HG03457 (cell line): Measurements from ENCODE around the gene LIN28B.
"Not testable (repeated sequence)": the region's sequence is repeated elsewhere in the genome, so short reads cannot be mapped to it uniquely, and the experiment has no call there.

Experiments used
- ATAC-seq: cut with Tn5 transposase; IDR thresholded peaks from one replicate; pipeline ENCODE4 v1.9.1; 2021; ENCODE audit warnings: moderate number of reproducible peaks; ENCODE audit not compliant: unreplicated experiment

The LIN28B gene

DNA sequence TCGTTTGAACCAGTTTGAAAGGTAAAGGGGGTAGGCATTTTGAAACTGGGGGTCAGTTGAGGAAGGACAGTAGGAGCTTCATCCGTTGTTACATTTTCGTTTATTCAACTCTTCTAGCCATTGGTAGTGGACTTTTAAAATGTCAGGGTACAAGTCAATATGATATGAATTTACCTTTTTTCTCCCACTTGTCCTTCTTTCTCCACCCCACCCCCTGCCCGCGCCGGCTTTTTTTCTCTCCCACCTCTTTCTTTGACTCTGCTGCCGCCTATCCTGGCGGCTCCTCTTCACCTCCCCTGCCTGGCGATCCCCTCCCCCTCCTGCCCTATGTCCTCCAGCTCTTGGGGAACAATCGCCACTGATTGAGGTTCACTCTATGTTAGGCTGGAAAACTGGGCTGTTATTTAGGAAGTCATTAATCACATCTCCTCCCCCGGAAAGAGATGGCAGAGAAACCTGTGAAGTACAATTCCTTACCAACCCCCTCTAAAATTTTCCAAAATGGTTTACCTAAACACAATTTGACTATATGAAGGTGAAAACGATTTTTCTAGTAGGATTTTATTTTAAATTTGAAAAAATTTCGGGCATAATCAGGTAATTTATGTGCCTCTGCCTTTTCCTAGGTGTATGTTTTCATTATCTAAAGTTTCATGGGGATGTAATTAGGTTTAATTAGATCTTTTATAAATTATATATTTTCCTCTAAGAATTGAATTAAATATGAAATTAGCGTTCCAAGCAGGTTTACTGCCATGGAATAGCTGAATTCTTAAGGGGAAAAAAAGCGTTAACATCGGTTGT lies 778 bp upstream of the LIN28B start:
- ATAC-seq, result no peak

- ATAC-seq, result no peak
These were observed 632 bp downstream of the LIN28B start for GRCh38 chr6:104957301-104958177.

GRCh38 chr6:104958178-104959025 lies 1.5 kb downstream of the LIN28B start:
- ATAC-seq, result no peak

DNA sequence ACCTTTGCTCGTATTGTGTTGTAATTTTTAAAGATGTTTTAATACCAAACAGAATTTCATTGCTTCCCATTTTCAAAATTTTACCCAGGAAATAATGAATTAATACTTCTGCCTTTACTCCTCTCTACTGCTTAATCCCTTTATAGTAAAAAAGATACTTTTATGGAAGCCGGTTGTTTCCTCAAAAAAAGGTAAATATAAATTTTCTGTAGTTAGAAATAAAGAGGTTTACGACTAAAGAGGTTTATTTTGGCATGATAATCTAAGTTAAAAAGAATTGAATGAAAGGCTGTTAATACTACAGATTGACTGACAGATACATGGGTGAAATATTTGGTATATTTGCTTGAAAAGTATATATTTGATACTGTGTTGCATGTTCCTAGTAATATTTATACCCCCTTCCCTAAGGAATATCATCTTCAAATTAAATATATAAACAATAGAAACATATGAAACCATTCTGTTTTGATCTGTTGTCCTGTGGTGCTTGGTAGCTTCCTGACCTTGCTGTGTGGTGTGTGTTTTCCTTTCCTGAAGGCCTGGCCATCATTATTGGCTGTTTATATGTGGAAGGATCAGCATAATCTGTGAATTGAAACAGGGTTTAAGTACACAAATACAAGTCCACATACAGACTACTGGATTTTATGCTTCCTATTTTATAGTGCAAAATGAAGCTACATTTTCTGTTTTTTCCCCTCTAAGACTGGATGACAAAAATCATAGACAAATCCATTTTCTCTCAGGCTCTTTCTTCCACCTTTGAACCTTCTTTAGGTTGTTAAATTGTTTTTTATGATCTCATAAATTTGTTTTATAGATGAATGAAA lies 2.3 kb downstream of the LIN28B start:
- no peak for ATAC-seq

DNA sequence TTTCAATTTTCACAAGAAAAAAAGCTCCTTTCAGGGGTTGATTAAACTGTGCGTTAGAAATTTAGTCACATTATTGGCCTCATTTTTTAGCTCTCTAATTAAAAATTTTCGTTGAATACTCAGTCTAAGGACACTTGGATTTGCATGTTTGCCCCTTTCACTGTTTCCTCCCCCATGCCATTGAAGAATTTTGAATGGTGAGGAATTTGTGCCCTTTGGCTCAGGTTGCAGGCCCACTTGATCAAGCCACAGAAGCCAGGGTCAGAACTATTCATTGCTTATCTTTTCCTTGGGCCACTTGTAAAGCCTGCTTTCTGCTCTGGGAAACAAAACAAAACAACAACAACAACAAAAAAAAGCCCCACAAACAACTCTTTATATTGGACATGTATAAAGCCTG lies 12.2 kb downstream of the LIN28B start:
- no peak for ATAC-seq

DNA sequence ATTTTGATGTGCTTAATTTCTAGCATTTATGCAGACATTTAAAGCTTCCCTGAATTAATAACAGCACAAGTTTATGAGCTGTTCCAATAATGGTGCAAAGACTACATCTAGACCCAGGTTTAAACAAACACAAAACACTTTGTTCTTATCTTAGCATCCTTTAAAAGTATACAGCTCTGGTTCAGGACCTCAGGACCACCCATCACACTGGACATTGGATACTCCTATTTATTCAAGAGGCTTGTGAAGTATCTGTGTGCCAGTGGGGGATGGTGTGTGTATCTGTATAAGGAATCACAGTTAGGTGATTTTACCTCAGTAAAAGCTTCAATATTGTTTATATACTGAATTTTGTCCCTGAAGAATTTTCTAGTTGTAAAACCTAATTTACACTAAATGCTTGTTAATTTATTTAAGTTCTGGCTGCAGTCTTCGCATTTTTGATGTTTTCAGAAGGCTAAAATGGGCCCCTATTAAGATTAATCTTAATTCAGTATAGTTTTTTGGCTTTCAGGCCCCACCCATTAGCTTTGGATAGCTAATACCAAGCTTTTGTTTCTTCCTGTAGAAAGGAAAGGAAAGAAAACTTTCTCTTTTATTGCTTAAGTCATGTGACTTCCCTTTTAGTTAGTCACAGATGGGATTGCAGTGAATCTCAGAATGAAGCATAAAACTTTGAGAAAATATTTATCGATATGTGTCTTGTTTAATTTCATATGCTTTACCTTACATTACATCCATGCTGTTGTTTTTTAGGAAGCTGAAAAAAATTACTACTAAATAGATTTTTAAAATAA lies 13.1 kb downstream of the LIN28B start:
- no peak for ATAC-seq

- no peak for ATAC-seq
These were observed 16.5 kb downstream of the LIN28B start for GRCh38 chr6:104973404-104973803.

DNA sequence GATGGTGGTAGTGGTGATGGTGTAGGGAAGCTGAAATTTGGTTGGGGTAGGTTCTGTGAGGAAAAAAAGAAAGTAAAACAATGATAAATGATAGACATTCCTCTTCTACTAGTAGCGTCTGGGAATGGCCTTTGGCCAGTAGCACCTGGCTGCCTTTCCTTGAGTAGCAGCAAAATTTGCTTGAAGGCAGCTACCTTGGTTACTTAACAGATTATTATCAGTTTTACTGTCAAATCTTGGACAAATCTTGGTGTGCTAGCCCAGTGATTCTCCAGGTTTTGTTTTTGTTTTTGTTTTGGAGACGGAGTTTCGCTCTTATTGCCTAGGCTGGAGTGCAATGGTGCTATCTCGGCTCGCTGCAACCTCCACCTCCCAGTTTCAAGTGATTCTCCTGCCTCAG lies 26.4 kb downstream of the LIN28B start:
- ATAC-seq, result no peak

GRCh38 chr6:104983776-104984175 lies 26.9 kb downstream of the LIN28B start:
- no peak for ATAC-seq

DNA sequence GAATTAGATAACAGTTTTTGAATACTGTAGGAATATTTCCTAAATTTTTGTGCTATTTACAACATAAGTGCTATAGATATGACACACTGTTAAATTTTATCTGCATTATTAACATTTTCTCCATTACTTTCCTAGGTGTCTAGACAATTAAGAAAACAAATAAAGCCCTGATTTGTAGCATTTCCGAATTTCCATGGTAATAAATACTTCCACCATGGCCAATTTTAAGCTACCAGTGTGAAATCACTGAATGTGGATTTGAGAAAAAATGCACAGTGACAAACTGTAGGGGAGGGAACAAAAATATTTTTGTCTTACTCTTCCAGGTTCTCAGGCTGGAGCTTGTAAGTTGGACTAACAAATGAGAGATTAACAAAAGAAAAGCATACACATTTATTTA lies 27.9 kb downstream of the LIN28B start:
- ATAC-seq, result no peak

GRCh38 chr6:104985875-104986274 lies 29.0 kb downstream of the LIN28B start:
- ATAC-seq, result not testable (repeated sequence)

DNA sequence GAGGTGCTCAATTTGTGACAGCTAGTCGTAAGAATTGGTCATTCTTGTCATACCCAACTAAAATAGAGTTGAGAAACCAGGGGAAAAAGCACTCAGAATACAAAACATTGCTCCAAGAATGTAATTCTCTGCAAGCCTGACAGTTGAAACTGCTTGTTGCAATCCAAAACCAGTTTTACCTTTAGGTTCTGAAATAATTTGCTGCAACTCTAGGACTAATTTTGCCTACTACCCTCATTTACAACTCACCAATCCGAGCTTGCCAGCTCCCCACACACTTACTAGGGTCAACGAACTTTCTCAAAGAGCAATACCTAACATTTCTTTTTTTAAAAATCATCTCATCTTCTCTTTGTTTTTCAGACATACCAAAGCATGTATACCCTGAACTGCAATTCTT lies 29.7 kb downstream of the LIN28B start:
- ATAC-seq, result no peak

GRCh38 chr6:104987218-104987617 lies 30.3 kb downstream of the LIN28B start:
- no peak for ATAC-seq

- ATAC-seq, result no peak
These were observed 33.2 kb downstream of the LIN28B start for GRCh38 chr6:104990085-104990484.

DNA sequence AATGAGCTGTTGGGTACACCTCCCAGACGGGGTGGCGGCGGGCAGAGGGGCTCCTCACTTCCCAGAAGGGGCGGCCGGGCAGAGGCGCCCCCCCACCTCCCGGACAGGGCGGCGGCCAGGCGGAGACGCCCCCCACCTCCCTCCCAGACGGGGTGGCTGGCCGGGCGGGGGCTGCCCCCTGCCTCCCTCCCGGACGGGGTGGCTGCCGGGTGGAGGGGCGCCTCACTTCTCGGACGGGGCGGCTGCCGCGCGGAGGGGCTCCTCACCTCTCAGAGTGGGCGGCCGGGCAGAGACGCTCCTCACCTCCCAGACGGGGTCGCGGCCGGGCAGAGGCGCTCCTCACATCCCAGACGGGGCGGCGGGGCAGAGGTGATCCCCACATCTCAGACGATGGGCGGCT lies 34.2 kb downstream of the LIN28B start:
- ATAC-seq, result not testable (repeated sequence)

GRCh38 chr6:104993576-104993975 lies 36.7 kb downstream of the LIN28B start:
- not testable (repeated sequence) for ATAC-seq

DNA sequence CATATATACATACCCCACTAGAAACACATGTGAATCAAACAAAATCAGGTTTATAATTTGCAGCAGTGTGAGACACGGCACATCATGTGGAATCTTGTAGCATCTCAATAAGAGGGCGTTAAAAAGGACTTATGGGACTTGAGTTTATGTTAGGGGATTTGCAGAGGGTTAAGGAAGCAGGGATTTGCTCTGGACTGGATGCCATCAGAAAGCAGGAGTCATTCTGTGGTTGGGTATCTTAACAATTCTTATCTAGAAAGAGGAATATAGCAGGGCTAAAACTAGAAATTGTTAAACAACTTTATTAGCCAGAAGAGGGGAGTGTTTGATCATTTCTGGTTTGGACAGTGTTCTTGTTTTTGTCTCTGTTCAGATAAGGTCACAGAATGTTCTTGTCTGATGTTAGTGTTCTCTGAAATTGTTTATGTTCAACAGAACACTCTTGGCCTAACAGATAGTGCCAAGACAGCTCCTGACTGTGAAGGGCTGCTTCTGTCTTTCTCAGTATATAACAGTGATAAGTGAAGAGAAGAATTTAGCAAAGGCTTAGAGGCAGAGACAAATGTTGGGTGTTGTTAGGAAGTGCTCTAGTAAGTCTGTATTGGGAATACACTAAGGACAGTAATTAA lies 39.2 kb downstream of the LIN28B start:
- no peak for ATAC-seq

GRCh38 chr6:105001063-105001462 lies 44.2 kb downstream of the LIN28B start:
- no peak for ATAC-seq

- ATAC-seq, result no peak
These were observed 45.0 kb downstream of the LIN28B start for GRCh38 chr6:105001906-105002305.
